HepG2 (cell line): Measurements from ENCODE around the gene COG8. TPM values are rescaled to one million over a fixed set of nuclear protein-coding genes. Genes with fewer than 3 reads are reported as not detected.
A peak's percentile ranks its signal among the peaks of the same experiment; 100 is the strongest.

Experiments used
- CHCHD3 ChIP-seq: sonication (generic); formaldehyde crosslinking; IDR thresholded peaks from 2 replicates; pipeline ENCODE4 v1.8.0; 2022; ENCODE audit warnings: mild to moderate bottlenecking, missing genetic modification reagents, moderate library complexity
- FOXO1 ChIP-seq: sonication (generic); formaldehyde crosslinking; IDR thresholded peaks from 2 replicates; pipeline ENCODE4 v1.4.0; 2020; ENCODE audit warnings: missing genetic modification reagents
- GABPA ChIP-seq, 2 experiments: IDR thresholded peaks; 2 replicates each; pipeline ENCODE4 v1.6.1; 2011 to 2016; ENCODE audit warnings: low read depth in 2 of 2, low read length in 1 of 2, missing biosample characterization in 1 of 2, missing genetic modification characterization in 1 of 2
- HIVEP1 ChIP-seq: sonication (generic); formaldehyde crosslinking; IDR thresholded peaks from 2 replicates; pipeline ENCODE4 v1.4.0; 2020; ENCODE audit warnings: mild to moderate bottlenecking, missing genetic modification reagents
- HNF4A ChIP-seq: sonication (generic); formaldehyde crosslinking; IDR thresholded peaks from 2 replicates; pipeline ENCODE4 v1.4.0; 2020; ENCODE audit warnings: missing genetic modification reagents
- ISX ChIP-seq: sonication (generic); formaldehyde crosslinking; conservative IDR thresholded peaks from 2 replicates; pipeline ENCODE4 v1.5.0; 2020; ENCODE audit warnings: missing genetic modification reagents
- JUN ChIP-seq: sonication (generic); formaldehyde crosslinking; IDR thresholded peaks from 2 replicates; pipeline ENCODE4 v1.4.0; 2020; ENCODE audit warnings: mild to moderate bottlenecking, missing genetic modification reagents
- LBX2 ChIP-seq: sonication (generic); formaldehyde crosslinking; IDR thresholded peaks from 2 replicates; pipeline ENCODE4 v1.5.0; 2020; ENCODE audit warnings: missing genetic modification reagents, mild to moderate bottlenecking, borderline replicate concordance
- MTERF4 ChIP-seq: sonication (generic); formaldehyde crosslinking; IDR thresholded peaks from 2 replicates; pipeline ENCODE4 v1.8.0; 2023; ENCODE audit warnings: mild to moderate bottlenecking, missing genetic modification reagents
- MYNN ChIP-seq: sonication (generic); formaldehyde crosslinking; IDR thresholded peaks from 2 replicates; pipeline ENCODE4 v1.4.0; 2020; ENCODE audit warnings: mild to moderate bottlenecking, low read depth, missing genetic modification reagents
- NCOA5 ChIP-seq: sonication (generic); formaldehyde crosslinking; IDR thresholded peaks from 2 replicates; pipeline ENCODE4 v1.4.0; 2020; ENCODE audit warnings: missing genetic modification reagents
- PBX3 ChIP-seq: sonication (generic); formaldehyde crosslinking; IDR thresholded peaks from 2 replicates; pipeline ENCODE4 v1.8.1; 2023; ENCODE audit warnings: missing genetic modification reagents, inconsistent platforms, borderline replicate concordance
- PTBP1 ChIP-seq: fragments of 200-400 bp; formaldehyde crosslinking; IDR thresholded peaks from 2 replicates; pipeline ENCODE4 v1.6.1; 2018; ENCODE audit warnings: low read length, low read depth; ENCODE audit not compliant: poor library complexity, severe bottlenecking
- REL ChIP-seq: sonication (generic); formaldehyde crosslinking; conservative IDR thresholded peaks from 2 replicates; pipeline ENCODE4 v1.8.0; 2022; ENCODE audit warnings: mild to moderate bottlenecking, missing genetic modification reagents, moderate library complexity
- SMAD9 ChIP-seq: sonication (generic); formaldehyde crosslinking; IDR thresholded peaks from 2 replicates; pipeline ENCODE4 v1.5.1; 2020; ENCODE audit warnings: mild to moderate bottlenecking, missing genetic modification reagents
- SP1 ChIP-seq, 2 experiments: fragments of 450-650 bp in 1 of 2; sonication (generic) in 1 of 2; formaldehyde crosslinking in 1 of 2; IDR thresholded peaks; 2 replicates each; pipeline versions ENCODE4 v1.4.0 to v1.6.1; 2016 to 2020; ENCODE audit warnings: missing genetic modification reagents in 1 of 2
- ZNF354B ChIP-seq: sonication (generic); formaldehyde crosslinking; IDR thresholded peaks from 2 replicates; pipeline ENCODE4 v1.8.0; 2022; ENCODE audit warnings: mild to moderate bottlenecking, missing genetic modification reagents
- ZNF383 ChIP-seq: sonication (generic); formaldehyde crosslinking; IDR thresholded peaks from 2 replicates; pipeline ENCODE4 v1.4.0; 2020; ENCODE audit warnings: missing genetic modification reagents, mild to moderate bottlenecking, borderline replicate concordance
- ZNF441 ChIP-seq: sonication (generic); formaldehyde crosslinking; IDR thresholded peaks from 2 replicates; pipeline ENCODE4 v1.7.0; 2021; ENCODE audit warnings: missing genetic modification reagents, borderline replicate concordance
- ZNF549 ChIP-seq: sonication (generic); formaldehyde crosslinking; IDR thresholded peaks from 2 replicates; pipeline ENCODE4 v1.5.0; 2020; ENCODE audit warnings: missing genetic modification reagents
- ZNF567 ChIP-seq: sonication (generic); formaldehyde crosslinking; IDR thresholded peaks from 2 replicates; pipeline ENCODE4 v1.8.1; 2023; ENCODE audit warnings: mild to moderate bottlenecking, missing genetic modification reagents, borderline replicate concordance
- ZNF678 ChIP-seq: sonication (generic); formaldehyde crosslinking; IDR thresholded peaks from 2 replicates; pipeline ENCODE4 v1.4.0; 2020; ENCODE audit warnings: mild to moderate bottlenecking, missing genetic modification reagents
- ZNF704 ChIP-seq: sonication (generic); formaldehyde crosslinking; IDR thresholded peaks from 2 replicates; pipeline ENCODE4 v1.8.1; 2023; ENCODE audit warnings: mild to moderate bottlenecking, inconsistent platforms, moderate library complexity, missing genetic modification reagents, borderline replicate concordance
- ZNF850 ChIP-seq: sonication (generic); formaldehyde crosslinking; conservative IDR thresholded peaks from 2 replicates; pipeline ENCODE4 v1.9.0; 2021; ENCODE audit warnings: mild to moderate bottlenecking, missing genetic modification reagents
- ZNF883 ChIP-seq: sonication (generic); formaldehyde crosslinking; IDR thresholded peaks from 2 replicates; pipeline ENCODE4 v1.5.1; 2020; ENCODE audit warnings: mild to moderate bottlenecking, missing genetic modification reagents; ENCODE audit errors: not compliant biosample characterization
- polyA plus RNA-seq, 8 experiments: library from polyadenylated mRNA; depleted of rRNA in 3 of 8; stranded (reverse) in 7 of 8; unstranded in 1 of 8; fragments of >200 nt; fragmentation: Illumina TruSeq in 4 of 8; extraction: Trizol in 4 of 8; gene quantifications; 2 replicates each; pipeline versions ENCODE4 v1.2.1 to v1.2.3, GENCODE V29; 2011 to 2016; ENCODE audit warnings: low read depth in 4 of 8, missing spikeins in 1 of 8, mixed read lengths in 1 of 8; ENCODE audit not compliant: insufficient read depth in 1 of 8
- total RNA-seq, 5 experiments: library from RNA; depleted of rRNA; stranded (reverse); fragments of >200 nt; fragmentation: Illumina TruSeq; extraction: Trizol; gene quantifications; 2 replicates each; pipeline ENCODE4 v1.2.3, GENCODE V29; 2016; ENCODE audit warnings: low read depth in 1 of 5

COG8 gene
- total and polyA plus RNA-seq, 2 of the 13 experiments (the other 11 are each of a cell fraction or from before 2014, with no cell fraction given): 45.5 to 52.1 TPM

- TF ChIP-seq JUN (CRISPR knock-in tag): no peak; the same call in 1 of the 2 replicates
- TF ChIP-seq ZNF441 (CRISPR knock-in tag): peak; percentile 70
- peak; percentile 92 for TF ChIP-seq HIVEP1
- TF ChIP-seq ZNF383 (CRISPR knock-in tag): peak; percentile 32; the same call in 1 of the 2 replicates
- TF ChIP-seq PBX3 (CRISPR knock-in tag): 0 out of 2 replicates have a peak, but pooled peaks have one; percentile 54
- TF ChIP-seq LBX2 (CRISPR knock-in tag): no peak
- no peak for TF ChIP-seq SP1 (IDR thresholded peaks at IDR 0.05)
- no peak for TF ChIP-seq SP1 (CRISPR knock-in tag; IDR thresholded peaks at IDR 0.05)
- TF ChIP-seq ZNF850 (CRISPR knock-in tag): 0 out of 2 replicates have a peak, but pooled peaks have one; percentile 60
- TF ChIP-seq HNF4A: peak; percentile 66
- no peak for TF ChIP-seq SMAD9 (CRISPR knock-in tag)
- peak; percentile 99 for TF ChIP-seq MTERF4 (CRISPR knock-in tag)
- TF ChIP-seq ZNF354B: 0 out of 2 replicates have a peak, but pooled peaks have one; percentile 74
- peak; percentile 82; the same call in 1 of the 2 replicates for TF ChIP-seq MYNN (CRISPR knock-in tag)
- TF ChIP-seq REL (CRISPR knock-in tag): peak; percentile 94; the same call in 1 of the 2 replicates
- TF ChIP-seq ZNF549 (CRISPR knock-in tag): peak; percentile 88; the same call in 1 of the 2 replicates
- TF ChIP-seq ZNF883 (CRISPR knock-in tag): peak; percentile 56
- peak; percentile 25; the same call in 1 of the 2 replicates for TF ChIP-seq ZNF567
- peak; percentile 83; the same call in 1 of the 2 replicates for TF ChIP-seq CHCHD3
- peak; percentile 15; the same call in 1 of the 2 replicates for TF ChIP-seq ZNF704 (CRISPR knock-in tag)
- TF ChIP-seq NCOA5: peak; percentile 69; the same call in 1 of the 2 replicates
- TF ChIP-seq PTBP1: no peak
- TF ChIP-seq ISX (CRISPR knock-in tag): no peak; the same call in 1 of the 2 replicates
- peak; percentile 89 for TF ChIP-seq GABPA (IDR thresholded peaks at IDR 0.05; ENCODE audit: low read depth, low read length)
- peak; percentile 98 for TF ChIP-seq GABPA (CRISPR knock-in tag; IDR thresholded peaks at IDR 0.05; ENCODE audit: low read depth)
- peak; percentile 81; the same call in 1 of the 2 replicates for TF ChIP-seq ZNF678 (CRISPR knock-in tag)
- peak; percentile 49; the same call in 1 of the 2 replicates for TF ChIP-seq FOXO1 (CRISPR knock-in tag)
Observed at GRCh38 chr16:69339289-69340094, at the start of gene COG8, which contains the start of gene NIP7 (continued).
